ENCODE results near the gene KCNAB3. TPM values are rescaled to one million over a fixed set of nuclear protein-coding genes. Genes with fewer than 3 reads are reported as not detected.

KCNAB3 gene
- polyA plus RNA-seq, 1 donor from 2014 or later: 5.6 TPM

DNA sequence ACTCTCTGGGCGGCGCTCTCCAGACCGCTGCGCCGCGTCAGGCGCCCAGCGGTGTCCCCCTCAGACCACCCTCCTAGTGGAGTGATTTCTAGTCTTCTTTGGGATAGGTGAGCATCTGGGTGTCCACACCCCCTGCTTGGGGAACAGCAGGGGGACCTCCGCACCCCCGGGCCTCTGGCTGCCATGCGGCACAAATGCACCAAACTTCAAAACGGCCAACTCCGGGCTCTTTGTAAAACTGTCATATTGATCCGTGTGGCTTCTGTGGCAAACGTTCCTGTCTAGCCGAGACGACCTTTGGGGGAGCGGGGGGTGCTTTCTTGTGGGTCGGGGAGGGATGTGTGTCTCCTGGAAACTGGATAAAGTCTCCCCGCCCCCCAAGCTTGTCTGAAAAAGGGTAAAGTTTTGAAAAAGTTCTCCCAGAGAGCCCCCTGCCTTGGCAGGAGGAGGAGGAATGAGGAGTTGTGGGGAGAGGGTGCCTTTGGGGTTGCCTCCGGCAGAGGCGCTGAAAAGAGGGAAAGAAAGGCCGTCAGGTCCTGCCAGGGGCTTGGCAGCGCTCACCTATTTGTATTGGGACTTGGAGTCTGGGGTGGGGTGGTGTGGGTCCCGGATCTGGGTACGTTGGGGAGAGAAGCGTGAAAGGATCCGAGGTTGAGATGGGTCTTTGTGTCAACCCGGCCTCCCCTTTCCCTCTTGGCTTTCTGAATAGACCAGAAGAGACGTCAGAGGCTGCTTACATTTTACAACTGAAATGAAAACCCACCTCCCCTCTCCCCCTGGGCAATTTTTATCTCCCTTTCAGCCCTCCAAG, 43.2 kb downstream of the KCNAB3 start:
- Histone ChIP-seq H3K79me2 (replicated peaks; ENCODE audit: insufficient read depth, low read length) (peaks cover 60% of the 10 kb centered on the region), H3K9ac (ENCODE audit: low read length) (peak overlapping the region; percentile 100), H3K36me3 (ENCODE audit: insufficient read depth, low read length) (no peaks in the 10 kb centered on the region), H3K27me3 (ENCODE audit: insufficient read depth, low read depth, low read length) (no peaks in the 10 kb centered on the region), H3K27ac (ENCODE audit: low read length) (peak overlapping the region; percentile 99), H3K4me2 (ENCODE audit: low read length) (peak overlapping the region; percentile 93), H3K9me3 (ENCODE audit: low read length) (no peaks in the 10 kb centered on the region), H3K9me2 (ENCODE audit: insufficient read depth, low read length) (no peaks in the 10 kb centered on the region), H4K20me1 (ENCODE audit: insufficient read depth) (no peaks in the 10 kb centered on the region), H3F3A (ENCODE audit: insufficient read depth, low read length, poor library complexity, severe bottlenecking) (peaks cover 12% of the 10 kb centered on the region), H3K4me3 (ENCODE audit: low read length) (peak overlapping the region; percentile 100), H2AFZ (ENCODE audit: low read depth, low read length) (no peak overlapping the region)
- TF ChIP-seq MXI1 (conservative IDR thresholded peaks at IDR 0.05; ENCODE audit: poor library complexity, severe bottlenecking) (peak; percentile 58), EZH2 (IDR thresholded peaks at IDR 0.05; ENCODE audit: borderline replicate concordance, insufficient read depth, low read length, poor library complexity, severe bottlenecking) (no peak)

DNA sequence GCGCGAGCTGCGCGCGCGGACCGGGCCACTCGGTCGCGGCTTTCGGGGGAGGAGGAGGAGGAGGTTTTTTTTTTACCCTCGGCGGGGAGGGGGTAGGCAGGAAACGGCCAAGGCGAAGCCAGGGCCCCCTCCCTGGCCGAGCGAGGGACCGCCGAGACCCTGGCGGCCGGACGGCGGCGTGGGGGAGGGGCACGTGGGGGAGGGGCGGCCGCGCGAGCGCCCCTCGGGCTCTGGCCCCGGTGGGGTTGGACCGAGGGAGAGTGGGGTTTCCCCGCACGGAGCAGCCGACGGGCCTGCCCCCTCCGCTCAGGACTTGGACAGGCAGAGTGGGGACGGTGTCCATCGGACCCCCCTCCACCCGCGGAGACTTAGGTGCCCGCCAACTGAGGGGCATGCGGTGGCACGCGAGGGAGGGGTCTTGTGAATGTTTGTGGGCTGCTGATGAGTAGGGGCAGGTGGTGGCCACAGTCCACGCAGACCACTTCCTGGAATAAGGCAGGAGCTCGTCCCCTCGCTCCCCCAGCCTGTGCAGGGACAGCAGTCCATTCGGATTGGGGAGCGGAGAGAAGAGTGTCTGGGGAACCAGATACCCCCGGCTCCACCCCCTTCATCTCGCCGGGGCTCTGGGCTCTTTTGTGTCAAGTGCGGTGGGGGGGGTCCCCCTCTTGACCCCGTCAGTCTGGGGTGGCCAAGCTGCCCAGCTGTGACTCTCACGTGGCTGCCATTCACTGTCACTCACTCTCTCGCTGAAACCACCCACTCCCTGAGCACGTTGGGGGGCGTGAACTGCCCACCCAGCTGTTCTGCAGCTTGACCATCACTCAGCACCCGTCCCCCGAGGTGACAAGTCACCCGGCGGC, 44.1 kb downstream of the KCNAB3 start:
- no peaks in the 10 kb centered on the region for H3K36me3 ChIP-seq (ENCODE audit: insufficient read depth, low read length)
- TF ChIP-seq MXI1 (conservative IDR thresholded peaks at IDR 0.05; ENCODE audit: poor library complexity, severe bottlenecking) (peak; percentile 67), EP300 (conservative IDR thresholded peaks at IDR 0.05; ENCODE audit: poor library complexity, severe bottlenecking) (peak; percentile 35), TAF1 (IDR thresholded peaks at IDR 0.05; ENCODE audit: low read depth) (peak; percentile 71), EZH2 (IDR thresholded peaks at IDR 0.05; ENCODE audit: borderline replicate concordance, insufficient read depth, low read length, poor library complexity, severe bottlenecking) (no peak), RAD21 (conservative IDR thresholded peaks at IDR 0.05) (no peak), POLR2AphosphoS5 (IDR thresholded peaks at IDR 0.05) (peak; percentile 51)
- TF ChIP-seq, protein P1, sequence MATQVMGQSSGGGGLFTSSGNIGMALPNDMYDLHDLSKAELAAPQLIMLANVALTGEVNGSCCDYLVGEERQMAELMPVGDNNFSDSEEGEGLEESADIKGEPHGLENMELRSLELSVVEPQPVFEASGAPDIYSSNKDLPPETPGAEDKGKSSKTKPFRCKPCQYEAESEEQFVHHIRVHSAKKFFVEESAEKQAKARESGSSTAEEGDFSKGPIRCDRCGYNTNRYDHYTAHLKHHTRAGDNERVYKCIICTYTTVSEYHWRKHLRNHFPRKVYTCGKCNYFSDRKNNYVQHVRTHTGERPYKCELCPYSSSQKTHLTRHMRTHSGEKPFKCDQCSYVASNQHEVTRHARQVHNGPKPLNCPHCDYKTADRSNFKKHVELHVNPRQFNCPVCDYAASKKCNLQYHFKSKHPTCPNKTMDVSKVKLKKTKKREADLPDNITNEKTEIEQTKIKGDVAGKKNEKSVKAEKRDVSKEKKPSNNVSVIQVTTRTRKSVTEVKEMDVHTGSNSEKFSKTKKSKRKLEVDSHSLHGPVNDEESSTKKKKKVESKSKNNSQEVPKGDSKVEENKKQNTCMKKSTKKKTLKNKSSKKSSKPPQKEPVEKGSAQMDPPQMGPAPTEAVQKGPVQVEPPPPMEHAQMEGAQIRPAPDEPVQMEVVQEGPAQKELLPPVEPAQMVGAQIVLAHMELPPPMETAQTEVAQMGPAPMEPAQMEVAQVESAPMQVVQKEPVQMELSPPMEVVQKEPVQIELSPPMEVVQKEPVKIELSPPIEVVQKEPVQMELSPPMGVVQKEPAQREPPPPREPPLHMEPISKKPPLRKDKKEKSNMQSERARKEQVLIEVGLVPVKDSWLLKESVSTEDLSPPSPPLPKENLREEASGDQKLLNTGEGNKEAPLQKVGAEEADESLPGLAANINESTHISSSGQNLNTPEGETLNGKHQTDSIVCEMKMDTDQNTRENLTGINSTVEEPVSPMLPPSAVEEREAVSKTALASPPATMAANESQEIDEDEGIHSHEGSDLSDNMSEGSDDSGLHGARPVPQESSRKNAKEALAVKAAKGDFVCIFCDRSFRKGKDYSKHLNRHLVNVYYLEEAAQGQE (IDR thresholded peaks at IDR 0.05; ENCODE audit: borderline replicate concordance): peak; percentile 35
- no peak overlapping the region for H2AFZ ChIP-seq (ENCODE audit: low read depth, low read length)
- H3K9ac ChIP-seq (ENCODE audit: low read length): peak overlapping the region; percentile 100
- peak overlapping the region; percentile 99 for H3K27ac ChIP-seq (ENCODE audit: low read length)
- peaks cover 55% of the 10 kb centered on the region for H3K79me2 ChIP-seq (replicated peaks; ENCODE audit: insufficient read depth, low read length)
- H4K20me1 ChIP-seq (ENCODE audit: insufficient read depth): no peaks in the 10 kb centered on the region
- H3K9me2 ChIP-seq (ENCODE audit: insufficient read depth, low read length): no peaks in the 10 kb centered on the region
- H3K4me2 ChIP-seq (ENCODE audit: low read length): peak overlapping the region; percentile 93
- no peaks in the 10 kb centered on the region for H3K27me3 ChIP-seq (ENCODE audit: insufficient read depth, low read depth, low read length)
- no peaks in the 10 kb centered on the region for H3K9me3 ChIP-seq (ENCODE audit: low read length)
- peak overlapping the region; percentile 100 for H3K4me3 ChIP-seq (ENCODE audit: low read length)
- H3F3A ChIP-seq (ENCODE audit: insufficient read depth, low read length, poor library complexity, severe bottlenecking): peaks cover 12% of the 10 kb centered on the region
